Activated CD4-positive, alpha-beta memory T cell treated with anti-CD3 and anti-CD28 coated beads for 36 hours (primary cell): ENCODE measurements around the gene FCRLB. TPM values are rescaled to one million over a fixed set of nuclear protein-coding genes. Genes with fewer than 3 reads are reported as not detected.

Experiments used
- CTCF ChIA-PET: fragments of 350-600 bp; sonication (Branson Sonifier 250); formaldehyde crosslinking; loops from one replicate; lab custom pipeline; 2021; ENCODE audit warnings: antibody characterized with exemption, inconsistent platforms; lab: Charles Lee
- POLR2A ChIA-PET: fragments of 350-600 bp; sonication (Branson Sonifier 250); formaldehyde crosslinking; loops from one replicate; lab custom pipeline; 2021; ENCODE audit warnings: antibody characterized with exemption; lab: Charles Lee
- DNase-seq: peaks from one replicate; pipeline ENCODE4 v3.0.0-alpha.2; 2020
- H3K27ac Mint-ChIP-seq: one replicate; pipeline ENCODE4 v1.8.0; 2021; ENCODE audit warnings: mixed read lengths
- H3K27me3 Mint-ChIP-seq: one replicate; pipeline ENCODE4 v1.8.0; 2021; ENCODE audit warnings: mixed read lengths
- H3K36me3 Mint-ChIP-seq: one replicate; pipeline ENCODE4 v1.8.0; 2021; ENCODE audit warnings: mixed read lengths
- H3K4me1 Mint-ChIP-seq: one replicate; pipeline ENCODE4 v1.8.0; 2021; ENCODE audit warnings: low read depth, mixed read lengths
- H3K4me3 Mint-ChIP-seq: one replicate; pipeline ENCODE4 v1.8.0; 2021; ENCODE audit warnings: mild to moderate bottlenecking, mixed read lengths
- H3K9me3 Mint-ChIP-seq: one replicate; pipeline ENCODE4 v1.8.0; 2021; ENCODE audit warnings: mixed read lengths
- intact Hi-C: fragments of 100-400 bp; cut with micrococcal nuclease; formaldehyde crosslinking; loops from one replicate; pipeline ENCODE4 v1.15.1; 2023
- total RNA-seq, 2 experiments: library from RNA; stranded (reverse); gene quantifications; one replicate each; pipeline ENCODE4 v1.2.3, GENCODE V29; 2021

Gene FCRLB
- total RNA-seq, 2 experiments from 2014 or later, result not detected

- intact Hi-C loops, result loop anchor here (2.0 to 10.0 kb wide), 2 partner anchors 20 to 622 kb away; no protein-coding TSS in a partner anchor
- CTCF ChIA-PET, result interaction anchor here (1.8 to 4.1 kb wide), 2 partner anchors 10 to 21 kb away, joined by 9 to 19 read pairs; no protein-coding TSS in a partner anchor
- POLR2A ChIA-PET, result interaction anchor here (0.8 to 1.3 kb wide), 2 partner anchors 10 to 23 kb away, joined by 3 to 6 read pairs; partner anchors contain the start of gene DUSP12
- Mint-ChIP-seq H3K27me3 (no peaks in the 10 kb centered on the region), H3K36me3 (peaks cover 3% of the 10 kb centered on the region), H3K27ac (no peak overlapping the region), H3K4me1 (peaks cover 22% of the 10 kb centered on the region), H3K9me3 (no peaks in the 10 kb centered on the region), H3K4me3 (no peak overlapping the region)
- no peak for DNase-seq
Observed at GRCh38 chr1:161772397-161772796, 51.1 kb downstream of the FCRLB start.

GRCh38 chr1:161773791-161774190 is 52.4 kb downstream of the FCRLB start:
- no peak overlapping the region for H3K27ac Mint-ChIP-seq
- POLR2A ChIA-PET, result no interaction called here
- no peaks in the 10 kb centered on the region for H3K27me3 Mint-ChIP-seq
- intact Hi-C loops, result loop anchor here (2.0 to 10.0 kb wide), 2 partner anchors 19 to 621 kb away; no protein-coding TSS in a partner anchor
- no peak overlapping the region for H3K4me3 Mint-ChIP-seq
- DNase-seq, result no peak
- peaks cover 14% of the 10 kb centered on the region for H3K4me1 Mint-ChIP-seq
- peaks cover 1% of the 10 kb centered on the region for H3K36me3 Mint-ChIP-seq
- no peaks in the 10 kb centered on the region for H3K9me3 Mint-ChIP-seq
- CTCF ChIA-PET, result no interaction called here

- POLR2A ChIA-PET, result no interaction called here
- intact Hi-C loops, result loop anchor here (10.0 kb wide), 1 partner anchor 618 kb away; no protein-coding TSS in a partner anchor
- DNase-seq, result no peak
- no peak overlapping the region for H3K27ac Mint-ChIP-seq
- peaks cover 4% of the 10 kb centered on the region for H3K36me3 Mint-ChIP-seq
- H3K27me3 Mint-ChIP-seq, result no peaks in the 10 kb centered on the region
- no peaks in the 10 kb centered on the region for H3K9me3 Mint-ChIP-seq
- H3K4me3 Mint-ChIP-seq, result no peak overlapping the region
- CTCF ChIA-PET, result interaction anchor here (1.7 kb wide), 1 partner anchor 260 kb away, joined by 5 read pairs; no protein-coding TSS in a partner anchor
- H3K4me1 Mint-ChIP-seq, result peaks cover 9% of the 10 kb centered on the region
Observed at GRCh38 chr1:161777261-161777660, 55.9 kb downstream of the FCRLB start.

Other genes with a start within 250 kb of the FCRLB start
- under 1 TPM in 1 of 2 experiments, not detected in 1; 0.14 TPM for gene FCGR2A, start 216.1 kb upstream of the FCRLB start, total RNA-seq
- under 1 TPM; 0.48 to 0.53 TPM for gene HSPA6, start 197.0 kb upstream of the FCRLB start, total RNA-seq
- not detected for gene FCGR3A, start 171.7 kb upstream of the FCRLB start, total RNA-seq
- not detected for gene FCGR3B, start 90.4 kb upstream of the FCRLB start, total RNA-seq
- not detected for gene FCGR2B, start 58.4 kb upstream of the FCRLB start, total RNA-seq
- not detected for gene FCRLA, start 14.3 kb upstream of the FCRLB start, total RNA-seq
- 10 to 100 TPM; 25.9 to 28.5 TPM for gene DUSP12, start 28.2 kb downstream of the FCRLB start, total RNA-seq
- gene ATF6, start 44.8 kb downstream of the FCRLB start, total RNA-seq, result 10 to 100 TPM; 20.8 to 23.0 TPM